Adrenal gland (tissue), 12 donors: ENCODE data around the gene AQP11. TPM values are rescaled to one million over a fixed set of nuclear protein-coding genes. Genes with fewer than 3 reads are reported as not detected.
"Not testable (repeated sequence)": the region's sequence is repeated elsewhere in the genome, so short reads cannot be mapped to it uniquely, and the experiment has no call there.

Experiments
- DNase-seq, 7 donors: peaks; one replicate each; pipeline ENCODE4 v3.0.0-alpha.2; 2019 to 2020
- H3K27ac ChIP-seq, 5 donors: fragments of 200-600 bp; sonication (generic) in 4 of 5; 1 replicate in 3 of 5; 2 replicates in 2 of 5; pipeline versions ENCODE4 v1.5.1 to v1.8.0; 2016 to 2020; ENCODE audit warnings: mild to moderate bottlenecking in 1 of 5
- H3K27me3 ChIP-seq: fragments of 200-600 bp; 2 replicates; pipeline ENCODE4 v1.8.0; 2021
- H3K36me3 ChIP-seq, 2 donors: fragments of 200-600 bp; replicated peaks in 1 of 2; 1 replicate in 1 of 2; 2 replicates in 1 of 2; pipeline versions ENCODE4 v1.5.1 to v1.8.0; 2018 to 2022
- H3K4me1 ChIP-seq, 2 donors: fragments of 200-600 bp; replicated peaks in 1 of 2; 1 replicate in 1 of 2; 2 replicates in 1 of 2; pipeline versions ENCODE4 v1.5.1 to v1.8.0; 2018 to 2021
- H3K4me3 ChIP-seq, 4 donors: fragments of 200-600 bp; sonication (generic) in 3 of 4; one replicate each; pipeline ENCODE4 v1.5.1; 2016 to 2018
- H3K9me3 ChIP-seq, 3 donors: fragments of 200-600 bp; sonication (generic) in 1 of 3; replicated peaks in 1 of 3; 1 replicate in 2 of 3; 2 replicates in 1 of 3; pipeline versions ENCODE4 v1.5.1 to v1.8.0; 2016 to 2021
- CTCF ChIP-seq, 6 experiments: fragments of 450-650 bp in 4 of 6; fragments of 200-600 bp in 2 of 6; sonication (generic) in 1 of 6; IDR thresholded peaks; 1 replicate in 5 of 6; 2 replicates in 1 of 6; pipeline versions ENCODE4 v1.5.1 to v1.8.0; 2016 to 2021; ENCODE audit warnings: antibody characterized with exemption in 6 of 6, mild to moderate bottlenecking in 2 of 6, moderate library complexity in 1 of 6
- POLR2A ChIP-seq, 2 donors: fragments of 450-650 bp; IDR thresholded peaks; one replicate each; pipeline ENCODE4 v1.6.1; 2017; ENCODE audit warnings: antibody characterized with exemption in 2 of 2, mild to moderate bottlenecking in 2 of 2, moderate library complexity in 1 of 2
- WGBS, 4 donors: extraction: QIAGEN DNeasy Blood & Tissue Kit in 2 of 4; methylation state at CpG; one replicate each; pipeline versions ENCODE4 v1.1.5 to v1.1.7; 2013 to 2017; 5-methylcytosine and 5-hydroxymethylcytosine counted together
- intact Hi-C, 2 donors: fragments of 100-400 bp; cut with DNase I; formaldehyde crosslinking; loops; one replicate each; pipeline versions ENCODE4 v1.14.1 to v1.15.0; 2022 to 2023
- polyA plus RNA-seq, 3 donors: library from polyadenylated mRNA; stranded (reverse); fragments of 200-250 nt in 2 of 3; fragments of 350-450 nt in 1 of 3; fragmentation: Illumina TruSeq in 1 of 3; extraction: RNeasy Lipid Tissue Mini Kit (QIAGEN cat#74804) in 1 of 3; gene quantifications; one replicate each; pipeline ENCODE4 v1.2.3, GENCODE V29; 2013 to 2014
- total RNA-seq, 9 donors: library from RNA; depleted of rRNA in 4 of 9; stranded (reverse); fragments of >200 nt in 4 of 9; fragments of 120-200 nt in 1 of 9; fragmentation: NEBNext Ultra II Directional in 1 of 9; extraction: Animal tissue kit (Norgen Biotek cat#: 25700) in 1 of 9; gene quantifications; one replicate each; pipeline versions ENCODE4 v1.1.0 to v1.2.4, GENCODE V29; 2013 to 2023
- donor health status: healthy with polysubstance abuse.
- donor health status: Bipolar disorder and iron deficiency.
- donor health status: DM: yes; HTN: yes; CAD: no.
- donor health status: DM: no; HTN: no; CAD: no.
- donor health status: DM: no; HTN: no; CAD: no.
- donor health status: DM: yes; HTN: yes; CAD: no.

Gene AQP11
- total and polyA plus RNA-seq, 12 donors = 1.9 to 57.1 (median 21.6) TPM

DNA sequence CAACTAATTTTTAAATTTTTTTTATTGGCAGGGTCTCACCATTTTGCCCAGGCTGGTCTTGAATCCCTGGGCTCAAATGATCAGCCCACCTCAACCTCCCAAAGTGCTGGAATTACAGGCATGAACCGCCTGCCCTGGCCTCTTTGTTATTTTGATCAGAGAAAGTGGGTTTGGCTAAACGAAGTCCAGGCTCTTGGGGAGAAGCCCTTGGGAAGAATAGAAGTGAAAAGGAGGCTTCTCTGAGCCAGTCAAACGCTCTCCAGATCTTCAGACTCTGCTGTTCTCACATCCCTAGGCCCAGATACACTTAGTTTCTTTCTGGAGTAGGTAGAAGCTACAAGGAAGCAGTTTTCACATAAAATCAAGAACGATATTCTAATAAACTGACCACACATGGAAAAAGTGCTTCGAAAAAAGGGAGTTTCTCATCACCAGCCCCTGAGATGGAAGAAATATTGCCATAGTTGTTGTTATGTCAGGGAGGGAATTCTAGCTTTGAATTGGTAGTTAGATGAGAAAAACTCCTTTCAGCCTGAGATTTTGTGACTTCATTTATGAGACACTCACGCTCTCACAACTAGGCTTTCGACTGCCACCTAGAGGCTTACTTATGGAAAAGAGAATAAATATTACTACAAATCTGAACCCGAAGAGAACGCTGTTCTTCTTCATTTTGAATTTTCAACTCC lies 41.7 kb upstream of the AQP11 start:
- TF ChIP-seq POLR2A (IDR thresholded peaks at IDR 0.05) (no peak), CTCF (IDR thresholded peaks at IDR 0.05) (peak; percentile 63 to 82 (median 75))
- peak; percentile 44 to 68 (median 59) for DNase-seq
- intact Hi-C loops = loop anchor here (10.0 kb wide), 2 partner anchors 343 to 423 kb away; partner anchors contain the start of gene MYO7A (in 1 of the 2)
- Histone ChIP-seq H3K27ac (peak overlapping the region in 1 of 5 donors; percentile 24), H3K4me1 (peaks cover under 1 to 3% of the 10 kb centered on the region in 2 donors), H3K9me3 (no peaks in the 10 kb centered on the region), H3K27me3 (no peaks in the 10 kb centered on the region), H3K36me3 (no peaks in the 10 kb centered on the region), H3K4me3 (no peak overlapping the region)
- whole genome bisulfite sequencing, 4 donors = 29 to 33% (median 31%) methylated on average over 9 of the region's 9 CpGs

DNA sequence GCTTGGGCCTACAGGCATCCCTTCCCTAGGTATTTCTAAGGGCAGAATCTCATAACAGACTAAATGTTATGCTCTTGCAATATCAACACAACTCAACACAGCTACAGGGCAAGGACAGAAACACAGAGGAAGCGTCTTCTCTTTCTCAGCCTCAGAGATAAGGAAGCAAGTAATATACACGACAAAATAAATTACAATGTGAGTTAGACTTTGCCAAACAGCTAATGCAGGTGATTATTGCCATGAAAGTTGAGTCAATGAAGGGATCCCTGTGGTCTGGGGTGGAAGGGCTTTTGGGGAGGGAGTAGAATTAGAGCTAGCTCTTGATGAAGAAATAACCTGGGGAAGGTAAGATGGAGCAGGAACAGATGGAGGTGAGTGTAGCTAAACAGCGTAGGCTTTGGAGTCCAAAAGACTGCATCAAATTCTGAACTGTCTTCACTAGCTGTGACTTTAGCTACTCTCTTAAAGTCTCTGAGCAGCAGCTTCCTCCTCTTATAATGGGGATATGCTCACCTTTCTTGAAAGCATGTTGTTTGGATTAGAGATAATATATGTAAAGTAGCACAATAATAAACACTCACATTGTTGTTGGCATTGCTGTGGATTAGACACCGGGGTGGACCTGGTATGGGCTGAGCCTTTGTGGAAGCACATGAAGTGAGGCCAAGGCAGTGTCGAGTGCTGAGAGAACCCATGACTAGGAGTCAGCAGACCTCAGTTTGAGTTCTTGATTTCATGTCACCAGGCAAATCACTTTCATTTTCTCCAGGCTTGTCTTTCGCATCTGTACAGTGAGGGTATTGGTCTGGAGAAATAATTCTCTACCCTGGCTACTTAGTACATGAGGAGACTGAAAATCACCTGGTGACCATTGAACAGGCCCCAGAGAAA lies 41.0 kb upstream of the AQP11 start:
- Histone ChIP-seq H3K27me3 (no peaks in the 10 kb centered on the region), H3K4me3 (no peak overlapping the region), H3K9me3 (no peaks in the 10 kb centered on the region), H3K4me1 (peaks cover 0 to 3% of the 10 kb centered on the region in 2 donors), H3K36me3 (no peaks in the 10 kb centered on the region), H3K27ac (peak overlapping the region in 1 of 5 donors; percentile 24)
- intact Hi-C loops = loop anchor here (10.0 kb wide), 2 partner anchors 344 to 424 kb away; partner anchors contain the start of gene MYO7A (in 1 of the 2)
- no peak for TF ChIP-seq POLR2A (IDR thresholded peaks at IDR 0.05)
- TF ChIP-seq CTCF (IDR thresholded peaks at IDR 0.05) = peak in 2 of 6 experiments; percentile 1 to 3
- WGBS, 4 donors = 62 to 67% (median 65%) methylated on average over 6 of the region's 6 CpGs
- no peak for DNase-seq

GRCh38 chr11:77551426-77551825 lies 38.3 kb upstream of the AQP11 start:
- H3K36me3 ChIP-seq, H3K4me1 ChIP-seq, intact Hi-C loops, H3K4me3 ChIP-seq, DNase-seq, H3K27ac ChIP-seq, H3K9me3 ChIP-seq, H3K27me3 ChIP-seq: not testable (repeated sequence)
- 89 to 93% (median 90%) methylated on average over 8 of the region's 8 CpGs for whole genome bisulfite sequencing, 4 donors

GRCh38 chr11:77557553-77557952 lies 32.2 kb upstream of the AQP11 start:
- Histone ChIP-seq H3K36me3 (no peaks in the 10 kb centered on the region), H3K4me1 (peaks cover 0 to 3% of the 10 kb centered on the region in 2 donors), H3K9me3 (peaks cover 0 to 5% (median 0%) of the 10 kb centered on the region in 3 donors), H3K27ac (no peak overlapping the region), H3K27me3 (no peaks in the 10 kb centered on the region), H3K4me3 (no peak overlapping the region)
- TF ChIP-seq CTCF (IDR thresholded peaks at IDR 0.05) (no peak), POLR2A (IDR thresholded peaks at IDR 0.05) (no peak)
- no peak for DNase-seq
- WGBS, 4 donors = 73 to 92% (median 86%) methylated on average over 5 of the region's 5 CpGs
- intact Hi-C loops = no loop called here
